Stimulated activated CD8-positive, alpha-beta memory T cell treated with anti-CD3 and anti-CD28 coated beads, Interleukin-15, amount 100 ng/mL, for 1 hour (primary cell): ENCODE data around the gene PHB1.

Experiments
- DNase-seq: peaks from one replicate; pipeline ENCODE4 v3.0.0-alpha.2; 2020; ENCODE audit warnings: low read depth

PHB1 gene

GRCh38 chr17:49414622-49415350 is at the start of gene PHB1:
TSS of gene PHB1 (minus strand) at chr17:49414882. CDS start at chr17:49413264, 1,618 bp downstream.
- DNase-seq = peak; percentile 88

- no peak for DNase-seq
Observed at GRCh38 chr17:49464049-49464448, 49.4 kb upstream of the PHB1 start.

GRCh38 chr17:49461580-49461979 is 46.9 kb upstream of the PHB1 start:
- DNase-seq = no peak

- DNase-seq = no peak
Observed at GRCh38 chr17:49460401-49460800, 45.7 kb upstream of the PHB1 start.

- DNase-seq = no peak
Observed at GRCh38 chr17:49459401-49459984, 44.8 kb upstream of the PHB1 start.

- DNase-seq = no peak
Observed at GRCh38 chr17:49457564-49458535, 43.2 kb upstream of the PHB1 start.

- no peak for DNase-seq
Observed at GRCh38 chr17:49456183-49456965, 41.7 kb upstream of the PHB1 start.

GRCh38 chr17:49455272-49455861 is 40.7 kb upstream of the PHB1 start:
- no peak for DNase-seq

GRCh38 chr17:49454050-49454449 is 39.4 kb upstream of the PHB1 start:
- DNase-seq = no peak

- no peak for DNase-seq
Observed at GRCh38 chr17:49452661-49453060, 38.0 kb upstream of the PHB1 start.

- DNase-seq = no peak
Observed at GRCh38 chr17:49452201-49452600, 37.5 kb upstream of the PHB1 start.

GRCh38 chr17:49450735-49451134 is 36.1 kb upstream of the PHB1 start:
- no peak for DNase-seq

GRCh38 chr17:49450181-49450580 is 35.5 kb upstream of the PHB1 start:
- no peak for DNase-seq

GRCh38 chr17:49447628-49448302 is 33.1 kb upstream of the PHB1 start:
- DNase-seq = no peak

GRCh38 chr17:49445591-49445990 is 30.9 kb upstream of the PHB1 start:
- DNase-seq = no peak

GRCh38 chr17:49444384-49444783 is 29.7 kb upstream of the PHB1 start:
- DNase-seq = no peak

GRCh38 chr17:49443862-49444261 is 29.2 kb upstream of the PHB1 start:
- DNase-seq = no peak

- no peak for DNase-seq
Observed at GRCh38 chr17:49442041-49442440, 27.4 kb upstream of the PHB1 start.

- no peak for DNase-seq
Observed at GRCh38 chr17:49441578-49441977, 26.9 kb upstream of the PHB1 start.

- no peak for DNase-seq
Observed at GRCh38 chr17:49440581-49440980, 25.9 kb upstream of the PHB1 start.
